BLaER1 (cell line): Measurements from ENCODE around the gene CCDC196.

Source experiments
- H3K27ac ChIP-seq: shearing (Covaris generic); formaldehyde crosslinking; 2 replicates; pipeline ENCODE4 v1.8.1; 2022
- H3K27me3 ChIP-seq: shearing (Covaris generic); formaldehyde crosslinking; 2 replicates; pipeline ENCODE4 v1.8.1; 2022
- H3K36me3 ChIP-seq: shearing (Covaris generic); formaldehyde crosslinking; 2 replicates; pipeline ENCODE4 v1.8.1; 2022
- H3K4me1 ChIP-seq: shearing (Covaris generic); formaldehyde crosslinking; 2 replicates; pipeline ENCODE4 v1.8.1; 2022
- H3K4me2 ChIP-seq: shearing (Covaris generic); formaldehyde crosslinking; 2 replicates; pipeline ENCODE4 v1.8.1; 2022
- H3K4me3 ChIP-seq: shearing (Covaris generic); formaldehyde crosslinking; 2 replicates; pipeline ENCODE4 v1.8.1; 2022
- H3K9ac ChIP-seq: shearing (Covaris generic); formaldehyde crosslinking; 2 replicates; pipeline ENCODE4 v1.8.1; 2022
- H3K9me3 ChIP-seq: shearing (Covaris generic); formaldehyde crosslinking; 2 replicates; pipeline ENCODE4 v1.8.1; 2022
- H4K20me1 ChIP-seq: shearing (Covaris generic); formaldehyde crosslinking; 2 replicates; pipeline ENCODE4 v1.8.1; 2022
- Cebpa-rat ChIP-seq: shearing (Covaris generic); IDR thresholded peaks from 2 replicates; pipeline ENCODE4 v1.8.1; 2022

CCDC196 gene

GRCh38 chr14:66507722-66508546, 21.8 kb downstream of the CCDC196 start, which contains the start of gene GPHN:
Gene GPHN, plus strand, starts transcription at chr14:66508147.
- no peak for TF ChIP-seq Cebpa-rat
- Histone ChIP-seq H3K27me3 (no peaks in the 10 kb centered on the region), H3K9ac (peak within 1 kb of the TSS; percentile 78), H3K4me1 (peaks cover 21% of the 10 kb centered on the region; the same call in 1 of the 2 replicates), H3K9me3 (peaks cover 23% of the 10 kb centered on the region), H4K20me1 (peaks cover 40% of the 10 kb centered on the region), H3K4me3 (peak within 1 kb of the TSS; percentile 81), H3K4me2 (peak within 1 kb of the TSS; percentile 75), H3K27ac (peak within 1 kb of the TSS; percentile 76), H3K36me3 (no peaks in the 10 kb centered on the region)

DNA sequence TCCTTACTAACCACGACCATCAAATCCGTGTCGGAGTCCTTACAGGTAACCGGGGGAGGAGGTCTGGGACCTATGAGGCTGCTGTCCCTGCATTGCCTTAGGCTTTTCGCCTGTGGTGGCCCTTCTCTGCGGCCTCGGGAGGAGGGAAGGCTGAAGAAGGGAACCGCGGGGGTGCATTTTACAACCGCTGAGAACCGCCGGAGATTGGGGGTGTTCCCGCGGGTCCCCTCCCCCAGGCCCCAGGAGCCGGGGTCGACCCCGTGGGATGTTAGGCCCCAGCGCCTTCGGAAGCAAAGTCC, 22.3 kb downstream of the CCDC196 start:
- peaks cover 19% of the 10 kb centered on the region for H3K9me3 ChIP-seq
- H3K9ac ChIP-seq, result peak overlapping the region; percentile 78
- peak overlapping the region; percentile 81 for H3K4me3 ChIP-seq
- peak overlapping the region; percentile 75 for H3K4me2 ChIP-seq
- no peaks in the 10 kb centered on the region for H3K27me3 ChIP-seq
- H4K20me1 ChIP-seq, result peaks cover 40% of the 10 kb centered on the region
- TF ChIP-seq Cebpa-rat, result no peak
- H3K27ac ChIP-seq, result peak overlapping the region; percentile 75
- H3K36me3 ChIP-seq, result no peaks in the 10 kb centered on the region
- H3K4me1 ChIP-seq, result peaks cover 20% of the 10 kb centered on the region; the same call in 1 of the 2 replicates

DNA sequence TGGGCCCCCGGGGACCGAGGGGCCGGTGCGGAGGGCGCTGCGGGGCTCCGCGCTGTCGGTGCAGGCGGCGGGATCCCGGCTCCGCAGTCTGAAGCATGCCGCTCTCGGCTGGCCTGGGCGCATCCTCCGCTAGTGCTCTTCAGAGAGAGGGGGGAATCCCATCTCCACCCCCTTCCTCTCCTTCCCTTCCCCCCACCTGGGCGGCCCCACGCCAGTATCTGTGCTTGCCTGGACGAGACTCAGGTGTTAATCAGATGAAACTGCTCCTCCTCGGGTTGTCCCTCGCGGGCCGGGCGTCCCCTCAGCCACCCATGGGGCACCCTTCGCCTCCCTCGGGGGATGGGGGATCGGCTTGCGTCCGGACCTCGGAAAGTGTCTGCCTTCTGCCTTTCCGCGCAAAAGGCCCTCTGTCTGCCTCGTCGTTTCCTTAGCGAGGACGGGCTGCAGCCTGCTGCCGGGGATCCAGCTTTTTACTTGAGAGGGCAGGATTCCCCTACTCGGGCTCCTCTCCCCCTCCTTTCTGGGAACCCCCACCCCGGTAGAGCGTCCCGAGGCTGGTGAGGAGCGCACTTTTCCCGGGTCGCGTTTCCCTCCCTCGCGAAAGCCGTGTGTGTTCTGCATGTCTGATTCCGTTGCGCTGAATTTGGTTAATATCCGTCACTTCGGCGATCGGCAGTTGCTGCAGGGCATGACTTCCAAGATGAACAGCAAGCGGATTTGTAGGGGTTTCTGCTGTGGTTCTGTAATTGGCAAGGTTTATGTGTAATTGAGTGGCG, 22.9 kb downstream of the CCDC196 start:
- Histone ChIP-seq H3K9ac (peak overlapping the region; percentile 78), H3K27ac (peak overlapping the region; percentile 75; the same call in 1 of the 2 replicates), H3K9me3 (peaks cover 19% of the 10 kb centered on the region), H3K27me3 (no peaks in the 10 kb centered on the region), H3K4me3 (peak overlapping the region; percentile 81), H3K4me2 (peak overlapping the region; percentile 75), H4K20me1 (peaks cover 40% of the 10 kb centered on the region), H3K4me1 (peaks cover 18% of the 10 kb centered on the region; the same call in 1 of the 2 replicates), H3K36me3 (no peaks in the 10 kb centered on the region)
- TF ChIP-seq Cebpa-rat, result no peak

DNA sequence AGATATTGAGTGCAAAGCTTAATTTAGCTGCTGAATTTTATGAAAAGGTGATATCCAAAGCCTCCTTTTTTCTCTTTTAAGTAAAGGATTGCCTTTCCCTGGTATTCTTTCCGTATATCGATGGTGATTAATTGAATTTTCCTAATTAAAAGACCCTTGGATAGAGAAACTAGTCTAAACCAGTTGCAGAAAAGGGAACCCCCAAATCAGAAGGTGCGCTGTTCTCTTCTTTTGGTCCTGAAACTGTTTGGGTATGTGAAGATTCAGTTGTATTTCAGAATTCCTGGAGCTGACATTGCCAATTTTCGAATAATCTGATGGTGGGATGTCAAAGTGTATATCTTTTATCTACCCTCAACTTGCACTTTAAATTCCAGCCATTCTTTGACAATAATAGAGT, 23.7 kb downstream of the CCDC196 start:
- Histone ChIP-seq H3K4me1 (peaks cover 18% of the 10 kb centered on the region; the same call in 1 of the 2 replicates), H3K9me3 (peaks cover 19% of the 10 kb centered on the region), H3K4me3 (peak overlapping the region; percentile 81), H3K4me2 (peak overlapping the region; percentile 75), H4K20me1 (peaks cover 40% of the 10 kb centered on the region), H3K27me3 (no peaks in the 10 kb centered on the region), H3K36me3 (no peaks in the 10 kb centered on the region), H3K27ac (no peak overlapping the region), H3K9ac (no peak overlapping the region)
- no peak for TF ChIP-seq Cebpa-rat

- Histone ChIP-seq H3K4me1 (peaks cover 15% of the 10 kb centered on the region; the same call in 1 of the 2 replicates), H3K4me2 (no peak overlapping the region), H3K27ac (no peak overlapping the region), H3K4me3 (no peak overlapping the region), H3K36me3 (no peaks in the 10 kb centered on the region), H3K9ac (no peak overlapping the region), H4K20me1 (peaks cover 40% of the 10 kb centered on the region), H3K9me3 (peaks cover 19% of the 10 kb centered on the region), H3K27me3 (no peaks in the 10 kb centered on the region)
- TF ChIP-seq Cebpa-rat, result no peak
Measured at GRCh38 chr14:66511849-66512248, 25.7 kb downstream of the CCDC196 start.

DNA sequence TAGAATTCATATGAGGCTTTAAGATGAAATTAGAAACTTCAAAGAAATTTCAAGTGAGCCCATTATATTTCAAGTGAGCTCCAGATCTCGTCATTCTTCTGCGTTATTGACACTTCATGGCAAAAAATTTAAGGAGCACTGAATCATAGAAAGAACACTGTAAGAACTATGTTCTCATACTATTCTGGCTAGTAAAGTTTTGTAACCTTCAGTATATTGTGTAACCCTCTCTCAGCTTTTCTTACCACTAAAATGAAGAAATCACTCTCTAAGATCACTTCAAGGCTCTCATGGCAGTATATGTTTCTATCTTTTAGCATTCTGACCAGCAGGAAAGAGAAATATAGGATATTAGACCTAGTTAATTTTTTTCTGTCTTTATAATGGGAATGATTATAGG, 28.0 kb downstream of the CCDC196 start:
- H3K4me2 ChIP-seq, result no peak overlapping the region
- H3K4me1 ChIP-seq, result 0 out of 2 replicates have a peak, but pooled peaks cover 11% of the 10 kb centered on the region
- no peaks in the 10 kb centered on the region for H3K36me3 ChIP-seq
- TF ChIP-seq Cebpa-rat, result no peak
- H4K20me1 ChIP-seq, result peaks cover 34% of the 10 kb centered on the region
- no peak overlapping the region for H3K9ac ChIP-seq
- H3K4me3 ChIP-seq, result no peak overlapping the region
- no peaks in the 10 kb centered on the region for H3K27me3 ChIP-seq
- no peak overlapping the region for H3K27ac ChIP-seq
- H3K9me3 ChIP-seq, result peaks cover 7% of the 10 kb centered on the region

DNA sequence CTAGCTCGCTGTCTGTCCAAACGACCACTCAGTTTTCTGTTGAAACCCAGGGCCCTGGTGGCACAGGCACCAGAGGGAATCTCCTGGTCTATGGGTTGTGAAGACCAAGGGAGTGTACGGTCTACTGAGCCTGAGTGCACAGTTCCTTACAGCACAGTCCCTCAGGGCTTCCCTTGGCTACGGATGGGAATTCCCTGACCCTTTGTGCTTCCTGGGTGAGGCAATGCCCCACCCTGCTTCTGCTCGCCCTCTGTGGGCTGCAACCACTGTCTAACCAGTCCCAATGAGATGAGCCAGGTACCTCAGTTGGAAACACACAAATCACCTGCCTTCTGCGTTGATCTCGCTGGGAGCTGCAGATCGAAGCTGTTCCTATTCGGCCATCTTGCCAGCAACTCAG, 44.4 kb downstream of the CCDC196 start:
- peaks cover 17% of the 10 kb centered on the region for H3K9me3 ChIP-seq
- H3K36me3 ChIP-seq, result no peaks in the 10 kb centered on the region; the same call in 1 of the 2 replicates
- H3K9ac ChIP-seq, result no peak overlapping the region
- TF ChIP-seq Cebpa-rat, result no peak
- H3K4me2 ChIP-seq, result no peak overlapping the region
- no peaks in the 10 kb centered on the region for H3K27me3 ChIP-seq
- no peaks in the 10 kb centered on the region for H4K20me1 ChIP-seq
- H3K4me1 ChIP-seq, result no peaks in the 10 kb centered on the region
- H3K27ac ChIP-seq, result no peak overlapping the region
- no peak overlapping the region for H3K4me3 ChIP-seq

- no peak overlapping the region for H3K4me3 ChIP-seq
- H3K36me3 ChIP-seq, result no peaks in the 10 kb centered on the region
- H3K9ac ChIP-seq, result no peak overlapping the region
- no peaks in the 10 kb centered on the region for H4K20me1 ChIP-seq
- no peak for TF ChIP-seq Cebpa-rat
- H3K27ac ChIP-seq, result no peak overlapping the region
- peaks cover 9% of the 10 kb centered on the region; the same call in 1 of the 2 replicates for H3K9me3 ChIP-seq
- H3K27me3 ChIP-seq, result no peaks in the 10 kb centered on the region
- no peak overlapping the region for H3K4me2 ChIP-seq
- no peaks in the 10 kb centered on the region for H3K4me1 ChIP-seq
Measured at GRCh38 chr14:66539034-66539433, 52.9 kb downstream of the CCDC196 start.

DNA sequence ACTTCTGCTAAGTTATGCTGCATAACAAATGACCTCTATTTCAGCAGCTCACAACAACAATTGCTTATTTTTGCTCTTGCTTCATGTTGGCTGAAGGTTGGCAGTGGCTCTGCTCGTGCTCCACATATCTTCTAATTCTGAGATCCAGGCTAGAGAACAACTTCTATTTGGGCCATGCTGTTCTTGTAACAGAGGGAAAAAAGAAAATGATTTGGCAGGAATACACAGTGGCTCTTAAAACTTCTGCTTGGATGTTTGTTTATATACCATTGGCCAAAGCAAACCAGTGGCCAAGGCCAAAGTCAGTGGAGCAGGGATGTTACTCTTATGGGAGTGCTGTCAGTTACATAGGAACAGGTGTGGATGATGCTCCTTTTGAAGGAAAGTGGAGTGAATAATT, 53.9 kb downstream of the CCDC196 start:
- TF ChIP-seq Cebpa-rat, result no peak

GRCh38 chr14:66541627-66542026, 55.5 kb downstream of the CCDC196 start:
- Histone ChIP-seq H3K4me2 (no peak overlapping the region), H3K36me3 (no peaks in the 10 kb centered on the region), H3K27ac (no peak overlapping the region), H3K9me3 (peaks cover 22% of the 10 kb centered on the region; the same call in 1 of the 2 replicates), H3K9ac (no peak overlapping the region), H4K20me1 (no peaks in the 10 kb centered on the region), H3K27me3 (no peaks in the 10 kb centered on the region), H3K4me3 (no peak overlapping the region), H3K4me1 (no peaks in the 10 kb centered on the region)
- no peak for TF ChIP-seq Cebpa-rat

More for the DNA sequence above, 53.9 kb downstream of the CCDC196 start:
- Histone ChIP-seq H3K9me3 (peaks cover 12% of the 10 kb centered on the region; the same call in 1 of the 2 replicates), H3K4me3 (no peak overlapping the region), H3K4me1 (no peaks in the 10 kb centered on the region), H3K4me2 (no peak overlapping the region), H4K20me1 (no peaks in the 10 kb centered on the region), H3K9ac (no peak overlapping the region), H3K27me3 (no peaks in the 10 kb centered on the region), H3K36me3 (no peaks in the 10 kb centered on the region), H3K27ac (no peak overlapping the region)
